ENCODE data around the gene SYCP3.
"Not testable (repeated sequence)": the region's sequence is repeated elsewhere in the genome, so short reads cannot be mapped to it uniquely, and the experiment has no call there.

The SYCP3 gene

DNA sequence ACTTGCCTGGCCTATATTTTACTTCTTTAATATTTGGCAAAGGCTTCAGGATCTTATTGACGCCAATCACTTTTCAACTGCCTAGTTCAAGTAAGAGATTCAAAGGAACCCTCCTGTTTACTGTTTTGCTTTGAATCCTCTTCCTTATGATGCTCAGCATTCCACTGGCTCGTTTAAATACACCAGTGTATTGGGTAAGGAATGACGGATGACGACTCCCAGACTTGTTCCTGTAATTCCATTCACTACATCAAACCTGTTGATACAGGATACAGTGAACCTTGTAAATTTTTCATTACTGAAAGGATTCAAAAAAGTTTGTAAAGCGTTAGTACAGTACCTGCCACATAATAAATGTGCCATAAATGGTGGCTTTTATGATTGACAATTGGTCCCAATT lies 1.7 kb upstream of the SYCP3 start:
- Histone ChIP-seq H3K79me2 (ENCODE audit: control insufficient read depth, insufficient read depth, low read length, unreplicated experiment) (no peaks in the 10 kb centered on the region), H3K27ac (ENCODE audit: low read depth, low read length) (no peak overlapping the region), H3K4me3 (ENCODE audit: low read depth, low read length) (no peak overlapping the region), H3K36me3 (ENCODE audit: insufficient read depth, low read length) (peaks cover 2% of the 10 kb centered on the region; the same call in 1 of the 2 replicates), H3K4me1 (ENCODE audit: control insufficient read depth, insufficient read depth, low read length, unreplicated experiment) (no peaks in the 10 kb centered on the region), H2AFZ (ENCODE audit: low read length, unreplicated experiment) (no peak overlapping the region), H3K27me3 (ENCODE audit: insufficient read depth, low read length) (no peaks in the 10 kb centered on the region)

DNA sequence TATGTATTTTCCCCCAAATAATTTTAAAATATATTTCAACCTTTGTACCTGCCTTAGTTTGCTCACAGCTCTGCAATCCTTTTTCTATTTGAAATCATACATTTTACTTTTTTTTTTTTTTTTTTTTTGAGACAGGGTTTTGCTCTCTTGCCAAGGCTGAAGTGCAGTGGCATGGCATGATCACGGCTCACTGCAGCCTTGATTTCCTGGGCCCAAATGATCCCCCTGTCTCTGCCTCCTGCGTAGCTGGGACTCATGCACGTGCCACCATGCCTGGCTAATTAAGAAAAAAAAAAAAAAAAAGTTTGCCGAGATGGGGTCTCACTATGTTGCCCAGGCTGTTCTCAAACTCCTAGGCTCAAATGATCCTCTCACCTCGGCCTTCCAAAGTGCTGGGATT lies 1.3 kb upstream of the SYCP3 start:
- Histone ChIP-seq H3K36me3 (ENCODE audit: insufficient read depth, low read length) (peaks cover 2% of the 10 kb centered on the region; the same call in 1 of the 2 replicates), H3K4me1 (ENCODE audit: control insufficient read depth, insufficient read depth, low read length, unreplicated experiment) (no peaks in the 10 kb centered on the region), H3K79me2 (ENCODE audit: control insufficient read depth, insufficient read depth, low read length, unreplicated experiment) (no peaks in the 10 kb centered on the region), H2AFZ (ENCODE audit: low read length, unreplicated experiment) (no peak overlapping the region), H3K27me3 (ENCODE audit: insufficient read depth, low read length) (no peaks in the 10 kb centered on the region), H3K4me3 (ENCODE audit: low read depth, low read length) (no peak overlapping the region), H3K27ac (ENCODE audit: low read depth, low read length) (no peak overlapping the region)

DNA sequence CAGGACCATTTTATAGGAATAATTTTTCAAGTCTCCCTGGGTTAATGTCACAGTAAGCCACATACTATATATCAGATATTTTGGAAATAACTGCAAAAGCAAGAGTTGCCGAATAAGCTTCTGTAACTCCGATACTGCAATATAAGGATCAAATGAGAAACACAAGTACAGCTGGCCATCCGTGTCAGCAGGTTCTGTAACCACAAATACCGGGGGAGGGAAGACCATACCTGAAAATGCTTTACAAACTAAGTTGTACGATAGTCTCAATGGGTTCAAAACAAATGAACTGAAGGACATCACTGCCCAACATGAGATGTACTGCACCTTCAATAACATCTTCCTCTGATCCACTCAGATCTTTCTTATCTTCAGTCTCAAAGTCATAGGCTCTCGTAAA lies 1.8 kb downstream of the SYCP3 start:
- Histone ChIP-seq H3K79me2 (ENCODE audit: control insufficient read depth, insufficient read depth, low read length, unreplicated experiment) (no peaks in the 10 kb centered on the region), H3K36me3 (ENCODE audit: insufficient read depth, low read length) (peaks cover 2% of the 10 kb centered on the region; the same call in 1 of the 2 replicates), H3K27me3 (ENCODE audit: insufficient read depth, low read length) (no peaks in the 10 kb centered on the region), H3K4me3 (ENCODE audit: low read depth, low read length) (no peak overlapping the region), H2AFZ (ENCODE audit: low read length, unreplicated experiment) (no peak overlapping the region), H3K27ac (ENCODE audit: low read depth, low read length) (no peak overlapping the region), H3K4me1 (ENCODE audit: control insufficient read depth, insufficient read depth, low read length, unreplicated experiment) (no peaks in the 10 kb centered on the region)

DNA sequence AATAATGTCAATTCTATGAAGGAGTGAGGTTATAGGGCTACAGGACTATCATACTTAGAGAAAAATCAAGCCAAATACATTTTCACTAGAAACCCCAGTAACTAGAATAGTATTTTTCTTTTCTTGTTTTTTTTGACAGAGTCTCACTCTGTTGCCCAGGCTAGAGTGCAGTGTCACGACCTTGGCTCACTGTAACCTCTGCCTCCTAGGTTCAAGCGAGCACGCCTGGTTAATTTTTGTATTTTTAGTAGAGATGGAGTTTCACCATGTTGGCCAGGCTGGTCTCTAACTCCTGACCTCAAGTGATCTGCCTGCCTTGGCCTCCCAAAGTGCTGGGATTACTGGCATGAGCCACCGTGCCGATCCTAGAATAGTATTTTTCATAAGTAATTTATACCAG lies 4.8 kb downstream of the SYCP3 start:
- not testable (repeated sequence) for H3K4me1 ChIP-seq (ENCODE audit: control insufficient read depth, insufficient read depth, low read length, unreplicated experiment); H3K36me3 ChIP-seq (ENCODE audit: insufficient read depth, low read length); H3K27ac ChIP-seq (ENCODE audit: low read depth, low read length); H3K4me3 ChIP-seq (ENCODE audit: low read depth, low read length); H3K79me2 ChIP-seq (ENCODE audit: control insufficient read depth, insufficient read depth, low read length, unreplicated experiment); H2AFZ ChIP-seq (ENCODE audit: low read length, unreplicated experiment); H3K27me3 ChIP-seq (ENCODE audit: insufficient read depth, low read length)

DNA sequence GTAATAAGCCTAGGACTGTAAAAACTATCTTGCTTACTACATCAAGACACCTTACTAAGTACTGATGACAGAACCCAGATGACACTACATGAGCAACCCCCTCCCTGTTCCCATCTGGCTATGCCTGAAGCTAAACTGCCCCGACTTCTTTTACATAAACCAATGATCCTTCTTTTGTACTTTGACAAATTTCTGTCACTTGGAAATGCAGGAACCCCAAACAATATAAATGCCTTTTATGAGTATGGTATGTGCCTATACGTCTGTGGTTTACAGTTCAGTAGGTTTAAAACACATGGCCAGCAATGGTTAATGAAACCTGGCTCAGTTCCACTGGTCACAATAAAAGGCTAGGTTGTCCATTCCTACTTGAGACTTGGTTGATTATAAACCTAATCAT lies 6.1 kb downstream of the SYCP3 start:
- no peaks in the 10 kb centered on the region for H3K36me3 ChIP-seq (ENCODE audit: insufficient read depth, low read length)
- H3K27me3 ChIP-seq (ENCODE audit: insufficient read depth, low read length): no peaks in the 10 kb centered on the region
- H3K4me3 ChIP-seq (ENCODE audit: low read depth, low read length): no peak overlapping the region
- no peak overlapping the region for H3K27ac ChIP-seq (ENCODE audit: low read depth, low read length)
- H3K4me1 ChIP-seq (ENCODE audit: control insufficient read depth, insufficient read depth, low read length, unreplicated experiment): no peaks in the 10 kb centered on the region
- H2AFZ ChIP-seq (ENCODE audit: low read length, unreplicated experiment): no peak overlapping the region
- no peaks in the 10 kb centered on the region for H3K79me2 ChIP-seq (ENCODE audit: control insufficient read depth, insufficient read depth, low read length, unreplicated experiment)

DNA sequence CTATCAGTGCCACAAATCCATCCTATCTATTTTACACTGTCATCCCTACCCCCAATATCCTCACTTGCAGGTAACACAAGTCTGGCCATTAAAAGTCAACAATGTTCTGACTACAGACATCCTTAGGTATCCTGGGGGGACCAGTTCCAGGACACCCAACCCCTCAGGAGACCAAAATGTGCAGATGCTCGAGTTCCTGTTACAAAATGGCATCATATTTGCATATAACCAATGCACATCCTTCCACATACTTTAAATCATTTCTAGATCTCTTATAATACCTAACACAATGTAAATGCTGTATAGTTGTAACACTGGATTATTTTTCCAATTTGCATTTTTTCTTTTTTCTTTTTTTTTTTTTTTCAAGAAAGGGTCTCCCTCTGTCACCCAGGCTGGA lies 6.9 kb downstream of the SYCP3 start:
- Histone ChIP-seq H3K27me3 (ENCODE audit: insufficient read depth, low read length) (no peaks in the 10 kb centered on the region), H3K4me1 (ENCODE audit: control insufficient read depth, insufficient read depth, low read length, unreplicated experiment) (no peaks in the 10 kb centered on the region), H3K36me3 (ENCODE audit: insufficient read depth, low read length) (no peaks in the 10 kb centered on the region; the same call in 1 of the 2 replicates), H2AFZ (ENCODE audit: low read length, unreplicated experiment) (no peak overlapping the region), H3K27ac (ENCODE audit: low read depth, low read length) (no peak overlapping the region), H3K4me3 (ENCODE audit: low read depth, low read length) (no peak overlapping the region), H3K79me2 (ENCODE audit: control insufficient read depth, insufficient read depth, low read length, unreplicated experiment) (no peaks in the 10 kb centered on the region)

DNA sequence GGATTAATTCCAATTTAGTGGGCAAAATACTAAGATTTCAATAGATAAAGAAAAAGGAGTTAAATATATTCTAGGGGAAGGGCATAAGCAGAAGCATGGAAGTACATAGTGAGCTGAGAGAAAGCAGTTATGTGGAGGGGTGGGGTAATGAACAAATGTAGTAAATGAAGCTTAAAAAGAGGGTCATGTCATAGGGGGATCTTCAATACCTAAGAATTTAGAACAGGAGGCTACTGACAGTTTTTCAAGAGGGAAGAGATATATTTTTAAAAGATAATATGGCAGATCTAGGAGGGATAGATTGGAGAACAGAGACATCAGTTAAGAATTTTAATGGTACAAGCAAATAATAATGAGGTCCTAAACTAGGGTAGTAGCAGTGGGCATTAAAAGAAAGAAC lies 9.4 kb downstream of the SYCP3 start:
- H3K79me2 ChIP-seq (ENCODE audit: control insufficient read depth, insufficient read depth, low read length, unreplicated experiment): no peaks in the 10 kb centered on the region
- H3K27ac ChIP-seq (ENCODE audit: low read depth, low read length): no peak overlapping the region
- no peaks in the 10 kb centered on the region; the same call in 1 of the 2 replicates for H3K36me3 ChIP-seq (ENCODE audit: insufficient read depth, low read length)
- H3K4me1 ChIP-seq (ENCODE audit: control insufficient read depth, insufficient read depth, low read length, unreplicated experiment): no peaks in the 10 kb centered on the region
- H3K4me3 ChIP-seq (ENCODE audit: low read depth, low read length): no peak overlapping the region
- no peaks in the 10 kb centered on the region for H3K27me3 ChIP-seq (ENCODE audit: insufficient read depth, low read length)
- no peak overlapping the region for H2AFZ ChIP-seq (ENCODE audit: low read length, unreplicated experiment)

DNA sequence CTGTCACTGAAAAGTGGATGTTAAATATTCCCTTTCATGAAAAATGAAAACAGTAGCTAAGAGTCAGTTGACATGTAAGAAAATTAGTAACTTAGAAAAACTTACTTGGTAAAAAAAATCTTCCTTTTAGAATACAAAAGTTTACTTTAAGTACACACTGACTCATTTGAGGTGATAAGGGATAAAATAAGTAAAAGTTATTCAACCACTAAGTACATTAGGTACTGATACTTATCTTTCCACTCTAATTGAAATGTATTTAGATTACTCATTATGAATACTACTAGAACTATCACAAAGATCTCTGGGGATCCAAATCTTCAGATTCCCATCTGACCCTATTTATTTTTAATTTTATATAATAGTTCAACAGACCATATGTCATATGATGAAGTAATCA lies 12.2 kb downstream of the SYCP3 start:
- H3K79me2 ChIP-seq (ENCODE audit: control insufficient read depth, insufficient read depth, low read length, unreplicated experiment): no peaks in the 10 kb centered on the region
- H2AFZ ChIP-seq (ENCODE audit: low read length, unreplicated experiment): no peak overlapping the region
- no peak overlapping the region for H3K4me3 ChIP-seq (ENCODE audit: low read depth, low read length)
- no peaks in the 10 kb centered on the region; the same call in 1 of the 2 replicates for H3K36me3 ChIP-seq (ENCODE audit: insufficient read depth, low read length)
- no peaks in the 10 kb centered on the region for H3K27me3 ChIP-seq (ENCODE audit: insufficient read depth, low read length)
- no peaks in the 10 kb centered on the region for H3K4me1 ChIP-seq (ENCODE audit: control insufficient read depth, insufficient read depth, low read length, unreplicated experiment)
- H3K27ac ChIP-seq (ENCODE audit: low read depth, low read length): no peak overlapping the region

DNA sequence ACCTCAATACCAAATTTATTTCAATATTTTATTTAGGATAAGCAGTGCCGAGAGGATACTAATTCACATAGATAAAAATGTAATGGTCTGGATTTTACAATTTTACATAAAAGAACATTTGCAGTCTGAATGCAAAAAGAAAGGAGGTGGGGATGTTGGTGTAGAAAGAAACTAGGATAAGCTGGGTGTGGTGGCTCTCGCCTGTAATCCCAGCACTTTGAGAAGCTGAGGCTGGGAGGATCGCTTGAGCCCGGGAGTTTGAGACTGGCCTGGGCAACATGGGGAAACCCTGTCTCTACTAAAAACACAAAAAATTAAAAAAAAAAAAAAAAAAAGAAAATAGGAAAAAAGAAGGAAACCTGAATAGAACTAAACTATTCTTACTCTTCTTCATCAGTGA lies 16.9 kb downstream of the SYCP3 start:
- Histone ChIP-seq H2AFZ (ENCODE audit: low read length, unreplicated experiment) (no peak overlapping the region), H3K4me1 (ENCODE audit: control insufficient read depth, insufficient read depth, low read length, unreplicated experiment) (peaks cover 4% of the 10 kb centered on the region), H3K4me3 (ENCODE audit: low read depth, low read length) (no peak overlapping the region), H3K36me3 (ENCODE audit: insufficient read depth, low read length) (no peaks in the 10 kb centered on the region; the same call in 1 of the 2 replicates), H3K79me2 (ENCODE audit: control insufficient read depth, insufficient read depth, low read length, unreplicated experiment) (no peaks in the 10 kb centered on the region), H3K27ac (ENCODE audit: low read depth, low read length) (no peak overlapping the region), H3K27me3 (ENCODE audit: insufficient read depth, low read length) (no peaks in the 10 kb centered on the region)

DNA sequence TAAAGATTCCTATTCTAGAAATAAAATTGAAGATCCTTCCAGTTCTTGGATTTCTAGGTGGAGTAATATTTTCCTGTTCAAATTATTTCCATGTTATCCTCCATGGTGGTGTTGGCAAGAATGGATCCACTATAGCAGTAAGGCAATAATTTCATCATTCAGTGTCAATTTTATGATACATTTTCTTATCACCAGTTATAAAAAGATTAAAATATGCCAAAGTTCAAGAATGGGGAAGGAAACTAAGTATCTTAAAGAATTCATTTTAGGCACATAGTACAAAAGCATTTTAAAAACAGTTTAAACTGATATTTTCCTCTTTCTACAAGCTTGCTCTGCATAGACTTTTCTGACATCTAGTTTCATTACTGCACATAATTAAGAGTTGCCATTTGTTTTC lies 19.1 kb downstream of the SYCP3 start:
- no peaks in the 10 kb centered on the region for H3K27me3 ChIP-seq (ENCODE audit: insufficient read depth, low read length)
- no peak overlapping the region for H3K4me3 ChIP-seq (ENCODE audit: low read depth, low read length)
- no peaks in the 10 kb centered on the region for H3K79me2 ChIP-seq (ENCODE audit: control insufficient read depth, insufficient read depth, low read length, unreplicated experiment)
- no peak overlapping the region for H2AFZ ChIP-seq (ENCODE audit: low read length, unreplicated experiment)
- H3K27ac ChIP-seq (ENCODE audit: low read depth, low read length): no peak overlapping the region
- peaks cover 4% of the 10 kb centered on the region for H3K4me1 ChIP-seq (ENCODE audit: control insufficient read depth, insufficient read depth, low read length, unreplicated experiment)
- no peaks in the 10 kb centered on the region for H3K36me3 ChIP-seq (ENCODE audit: insufficient read depth, low read length)

DNA sequence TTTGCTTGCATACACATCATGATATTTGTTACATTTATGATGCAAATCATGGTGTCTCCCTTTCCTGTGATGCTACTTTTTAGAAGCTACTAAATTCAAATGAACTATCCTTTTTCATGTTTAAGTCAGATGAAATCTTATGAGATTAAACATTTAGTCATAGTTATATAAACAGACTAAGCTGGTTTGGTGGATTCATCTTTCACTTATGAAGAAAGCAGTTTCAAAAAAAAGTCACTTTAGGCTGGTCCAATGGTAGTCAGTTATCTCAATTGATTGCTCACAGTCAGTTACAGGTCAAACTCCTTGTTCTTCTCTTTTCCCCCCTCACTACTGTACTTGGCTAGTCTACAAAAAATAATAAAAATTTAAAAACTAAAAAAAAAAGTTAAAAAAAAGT lies 19.7 kb downstream of the SYCP3 start:
- H2AFZ ChIP-seq (ENCODE audit: low read length, unreplicated experiment): no peak overlapping the region
- no peaks in the 10 kb centered on the region for H3K79me2 ChIP-seq (ENCODE audit: control insufficient read depth, insufficient read depth, low read length, unreplicated experiment)
- no peaks in the 10 kb centered on the region for H3K27me3 ChIP-seq (ENCODE audit: insufficient read depth, low read length)
- H3K27ac ChIP-seq (ENCODE audit: low read depth, low read length): no peak overlapping the region
- H3K4me1 ChIP-seq (ENCODE audit: control insufficient read depth, insufficient read depth, low read length, unreplicated experiment): peaks cover 4% of the 10 kb centered on the region
- no peak overlapping the region for H3K4me3 ChIP-seq (ENCODE audit: low read depth, low read length)
- H3K36me3 ChIP-seq (ENCODE audit: insufficient read depth, low read length): no peaks in the 10 kb centered on the region
